ENCODE measurements around the gene UBR1.
"Not testable (repeated sequence)": the region's sequence is repeated elsewhere in the genome, so short reads cannot be mapped to it uniquely, and the experiment has no call there.

UBR1 gene

GRCh38 chr15:43132830-43133429, 27.1 kb upstream of the UBR1 start:
- Histone ChIP-seq H3K9ac (ENCODE audit: low read depth, low read length) (peak overlapping the region; percentile 45; the same call in 1 of the 2 replicates), H3K4me1 (ENCODE audit: insufficient read depth, low read length) (peaks cover 13% of the 10 kb centered on the region), H3K9me3 (ENCODE audit: insufficient read depth, low read depth, low read length) (no peaks in the 10 kb centered on the region), H3K36me3 (ENCODE audit: insufficient read depth, low read depth, low read length) (no peaks in the 10 kb centered on the region), H3K4me3 (ENCODE audit: low read length) (peak overlapping the region; percentile 80), H3K27me3 (ENCODE audit: insufficient read depth, low read length) (peaks cover 46% of the 10 kb centered on the region), H3K27ac (ENCODE audit: low read length) (no peak overlapping the region)

- H3K27me3 ChIP-seq (ENCODE audit: insufficient read depth, low read length): peaks cover 32% of the 10 kb centered on the region
- H3K9ac ChIP-seq (ENCODE audit: low read depth, low read length): no peak overlapping the region
- no peak overlapping the region for H3K4me3 ChIP-seq (ENCODE audit: low read length)
- H3K4me1 ChIP-seq (ENCODE audit: insufficient read depth, low read length): no peaks in the 10 kb centered on the region; the same call in 1 of the 2 replicates
- no peaks in the 10 kb centered on the region for H3K9me3 ChIP-seq (ENCODE audit: insufficient read depth, low read depth, low read length)
- H3K36me3 ChIP-seq (ENCODE audit: insufficient read depth, low read depth, low read length): no peaks in the 10 kb centered on the region
- no peak overlapping the region for H3K27ac ChIP-seq (ENCODE audit: low read length)
These were observed 23.1 kb upstream of the UBR1 start for GRCh38 chr15:43128980-43129335.

DNA sequence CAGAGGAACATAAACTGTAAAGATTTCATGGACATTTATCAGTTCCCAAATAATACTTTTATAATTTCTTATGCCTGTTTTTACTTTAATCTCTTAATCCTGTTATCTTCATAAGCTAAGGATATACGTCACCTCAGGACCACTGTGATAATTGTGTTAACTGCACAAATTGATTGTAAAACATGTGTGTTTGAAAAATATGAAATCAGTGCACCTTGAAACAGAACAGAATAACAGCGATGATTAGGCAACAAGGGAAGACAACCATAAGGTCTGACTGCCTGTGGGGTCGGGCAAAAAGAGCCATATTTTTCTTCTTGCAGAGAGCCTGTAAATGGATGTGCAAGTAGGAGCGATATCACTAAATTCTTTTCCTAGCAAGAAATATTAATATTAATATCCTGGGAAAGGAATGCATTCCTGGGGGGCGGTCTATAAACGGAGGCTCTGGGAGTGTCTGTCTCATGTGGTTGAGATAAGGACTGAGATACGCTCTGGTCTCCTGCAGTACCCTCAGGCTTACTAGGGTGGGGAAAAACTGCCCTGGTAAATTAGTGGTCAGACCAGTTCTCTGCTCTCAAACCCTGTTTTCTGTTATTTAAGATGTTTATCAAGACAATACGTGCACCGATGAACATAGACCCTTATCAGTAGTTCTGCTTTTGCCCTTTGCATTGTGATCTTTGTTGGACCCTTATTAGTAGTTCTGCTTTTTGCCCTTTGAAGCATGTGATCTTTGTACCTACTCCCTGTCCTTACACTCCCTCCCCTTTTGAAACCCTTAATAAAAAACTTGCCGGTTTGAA, 22.5 kb upstream of the UBR1 start:
- H3K9ac ChIP-seq (ENCODE audit: low read depth, low read length); H3K9me3 ChIP-seq (ENCODE audit: insufficient read depth, low read depth, low read length); H3K36me3 ChIP-seq (ENCODE audit: insufficient read depth, low read depth, low read length); H3K27ac ChIP-seq (ENCODE audit: low read length); H3K4me3 ChIP-seq (ENCODE audit: low read length); H3K4me1 ChIP-seq (ENCODE audit: insufficient read depth, low read length): not testable (repeated sequence)
- H3K27me3 ChIP-seq (ENCODE audit: insufficient read depth, low read length): peaks cover 32% of the 10 kb centered on the region

DNA sequence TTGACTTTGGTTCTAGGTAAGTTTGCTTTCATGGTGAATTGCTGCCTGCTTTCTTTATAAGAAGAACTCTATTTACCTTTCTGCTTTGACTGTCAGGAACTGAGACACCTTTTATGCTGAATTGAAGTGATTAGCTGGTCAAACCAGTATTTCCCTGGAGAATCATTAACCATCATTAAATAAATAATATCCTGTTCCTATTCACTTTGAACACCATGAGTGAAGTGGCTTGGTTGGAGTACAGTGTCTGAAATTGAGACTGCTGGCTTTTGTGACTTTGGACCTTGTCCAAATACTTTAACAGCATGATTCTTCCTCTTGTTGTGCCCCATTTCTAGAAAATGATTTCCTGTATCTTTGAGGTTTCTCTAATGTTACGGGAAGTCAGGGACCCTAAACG, 21.9 kb upstream of the UBR1 start:
- Histone ChIP-seq H3K4me3 (ENCODE audit: low read length) (no peak overlapping the region), H3K9ac (ENCODE audit: low read depth, low read length) (no peak overlapping the region), H3K4me1 (ENCODE audit: insufficient read depth, low read length) (no peaks in the 10 kb centered on the region), H3K36me3 (ENCODE audit: insufficient read depth, low read depth, low read length) (no peaks in the 10 kb centered on the region), H3K9me3 (ENCODE audit: insufficient read depth, low read depth, low read length) (no peaks in the 10 kb centered on the region), H3K27ac (ENCODE audit: low read length) (no peak overlapping the region), H3K27me3 (ENCODE audit: insufficient read depth, low read length) (peaks cover 32% of the 10 kb centered on the region)

GRCh38 chr15:43126356-43126755, 20.5 kb upstream of the UBR1 start:
- Histone ChIP-seq H3K36me3 (ENCODE audit: insufficient read depth, low read depth, low read length) (no peaks in the 10 kb centered on the region), H3K4me1 (ENCODE audit: insufficient read depth, low read length) (no peaks in the 10 kb centered on the region), H3K27ac (ENCODE audit: low read length) (no peak overlapping the region), H3K4me3 (ENCODE audit: low read length) (no peak overlapping the region), H3K27me3 (ENCODE audit: insufficient read depth, low read length) (peaks cover 33% of the 10 kb centered on the region), H3K9ac (ENCODE audit: low read depth, low read length) (no peak overlapping the region), H3K9me3 (ENCODE audit: insufficient read depth, low read depth, low read length) (no peaks in the 10 kb centered on the region)

DNA sequence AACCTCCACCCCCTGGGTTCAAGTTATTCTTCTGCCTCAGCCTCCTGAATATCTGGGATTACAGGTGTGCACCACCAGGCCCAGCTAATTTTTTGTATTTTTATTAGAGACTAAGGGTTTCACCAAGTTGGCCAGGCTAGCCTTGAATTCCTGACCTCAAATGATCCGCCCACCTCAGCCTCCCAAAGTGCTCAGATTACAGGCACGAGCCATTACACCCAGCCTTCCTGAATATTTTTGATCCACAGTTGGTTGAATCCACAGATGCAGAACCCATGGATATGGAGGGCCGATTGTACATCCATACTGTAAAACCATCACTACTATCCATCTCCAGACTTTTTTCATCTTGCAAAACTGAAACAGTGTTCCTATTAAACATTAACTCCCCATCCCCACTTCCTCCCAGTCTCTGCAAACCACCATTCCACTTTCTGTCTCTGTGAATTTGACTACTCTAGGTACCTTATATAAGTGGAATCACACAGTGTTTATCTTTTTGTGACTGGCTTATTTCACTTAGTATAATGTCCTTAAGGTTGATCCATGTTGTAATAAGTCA, 19.3 kb upstream of the UBR1 start:
- no peaks in the 10 kb centered on the region for H3K9me3 ChIP-seq (ENCODE audit: insufficient read depth, low read depth, low read length)
- H3K4me3 ChIP-seq (ENCODE audit: low read length): no peak overlapping the region
- no peaks in the 10 kb centered on the region for H3K4me1 ChIP-seq (ENCODE audit: insufficient read depth, low read length)
- H3K9ac ChIP-seq (ENCODE audit: low read depth, low read length): no peak overlapping the region
- no peak overlapping the region for H3K27ac ChIP-seq (ENCODE audit: low read length)
- no peaks in the 10 kb centered on the region for H3K36me3 ChIP-seq (ENCODE audit: insufficient read depth, low read depth, low read length)
- H3K27me3 ChIP-seq (ENCODE audit: insufficient read depth, low read length): peaks cover 37% of the 10 kb centered on the region

DNA sequence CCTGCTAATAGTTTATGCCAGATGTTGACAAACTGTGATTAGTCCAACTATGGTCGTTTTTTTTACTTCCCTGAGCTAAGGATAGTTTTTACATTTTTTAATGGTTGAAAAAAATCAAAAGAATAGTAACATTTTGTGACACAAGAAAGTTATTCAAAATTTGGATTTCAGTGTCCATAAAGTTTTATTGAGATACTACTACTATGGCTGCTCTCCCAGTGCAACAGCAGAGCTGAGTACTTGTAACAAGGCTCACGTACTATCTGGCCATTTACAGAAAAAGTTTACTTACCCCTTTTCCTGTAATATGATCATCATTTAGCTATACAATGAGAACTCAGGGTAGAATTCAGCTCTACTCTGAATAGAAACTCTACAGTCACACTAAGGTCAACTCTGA, 16.0 kb upstream of the UBR1 start:
- Histone ChIP-seq H3K4me1 (ENCODE audit: insufficient read depth, low read length) (no peaks in the 10 kb centered on the region), H3K36me3 (ENCODE audit: insufficient read depth, low read depth, low read length) (no peaks in the 10 kb centered on the region), H3K9ac (ENCODE audit: low read depth, low read length) (no peak overlapping the region), H3K27me3 (ENCODE audit: insufficient read depth, low read length) (peaks cover 57% of the 10 kb centered on the region), H3K4me3 (ENCODE audit: low read length) (no peak overlapping the region), H3K27ac (ENCODE audit: low read length) (no peak overlapping the region), H3K9me3 (ENCODE audit: insufficient read depth, low read depth, low read length) (no peaks in the 10 kb centered on the region)

GRCh38 chr15:43118829-43119228, 13.0 kb upstream of the UBR1 start:
- Histone ChIP-seq H3K36me3 (ENCODE audit: insufficient read depth, low read depth, low read length) (no peaks in the 10 kb centered on the region), H3K4me1 (ENCODE audit: insufficient read depth, low read length) (no peaks in the 10 kb centered on the region), H3K27me3 (ENCODE audit: insufficient read depth, low read length) (peaks cover 59% of the 10 kb centered on the region), H3K4me3 (ENCODE audit: low read length) (no peak overlapping the region), H3K9me3 (ENCODE audit: insufficient read depth, low read depth, low read length) (no peaks in the 10 kb centered on the region), H3K9ac (ENCODE audit: low read depth, low read length) (no peak overlapping the region), H3K27ac (ENCODE audit: low read length) (no peak overlapping the region)

DNA sequence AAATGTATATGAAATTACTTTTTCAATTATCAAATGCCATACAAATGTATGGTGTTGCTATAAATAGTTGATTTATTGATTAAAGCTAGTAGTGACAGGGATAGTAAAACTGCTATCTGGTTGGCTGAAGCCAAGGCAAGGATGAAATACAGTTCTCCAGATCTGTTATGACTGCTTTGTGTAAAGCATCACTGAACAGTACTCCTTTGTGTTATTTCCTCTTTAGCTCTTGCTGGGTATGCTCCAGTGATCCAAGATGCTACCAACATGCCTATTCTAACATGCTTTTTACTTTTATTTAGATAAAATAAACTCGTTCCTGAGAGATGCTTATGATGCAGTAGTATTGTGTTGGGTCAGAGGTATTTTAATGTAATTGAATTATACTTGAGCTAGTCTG, 12.4 kb upstream of the UBR1 start:
- Histone ChIP-seq H3K36me3 (ENCODE audit: insufficient read depth, low read depth, low read length) (no peaks in the 10 kb centered on the region), H3K4me3 (ENCODE audit: low read length) (no peak overlapping the region), H3K9ac (ENCODE audit: low read depth, low read length) (no peak overlapping the region), H3K9me3 (ENCODE audit: insufficient read depth, low read depth, low read length) (no peaks in the 10 kb centered on the region), H3K4me1 (ENCODE audit: insufficient read depth, low read length) (no peaks in the 10 kb centered on the region), H3K27ac (ENCODE audit: low read length) (no peak overlapping the region), H3K27me3 (ENCODE audit: insufficient read depth, low read length) (peaks cover 54% of the 10 kb centered on the region)

DNA sequence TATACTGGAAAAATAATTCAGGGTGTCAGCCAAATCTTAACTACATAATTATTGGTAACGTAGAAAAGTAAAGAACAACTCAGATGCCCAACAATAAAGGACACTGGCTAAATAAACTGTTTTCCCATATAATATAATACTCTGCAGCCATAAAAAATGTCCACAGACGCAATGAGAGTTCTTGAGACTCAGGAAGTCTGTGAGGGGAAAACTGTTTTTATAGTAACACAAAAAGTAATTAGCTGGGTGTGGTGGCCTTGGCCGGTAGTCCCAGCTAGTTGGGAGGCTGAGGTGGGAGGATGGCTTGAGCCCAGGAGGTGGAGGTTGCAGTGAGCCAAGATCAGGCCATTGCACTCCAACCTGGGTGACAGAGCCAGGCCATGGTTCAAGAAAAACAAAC, 5.5 kb upstream of the UBR1 start:
- Histone ChIP-seq H3K9me3 (ENCODE audit: insufficient read depth, low read depth, low read length) (no peaks in the 10 kb centered on the region), H3K36me3 (ENCODE audit: insufficient read depth, low read depth, low read length) (no peaks in the 10 kb centered on the region), H3K27me3 (ENCODE audit: insufficient read depth, low read length) (peaks cover 6% of the 10 kb centered on the region; the same call in 1 of the 2 replicates), H3K27ac (ENCODE audit: low read length) (no peak overlapping the region), H3K4me1 (ENCODE audit: insufficient read depth, low read length) (no peaks in the 10 kb centered on the region), H3K9ac (ENCODE audit: low read depth, low read length) (no peak overlapping the region), H3K4me3 (ENCODE audit: low read length) (no peak overlapping the region)

- H3K27me3 ChIP-seq (ENCODE audit: insufficient read depth, low read length): peaks cover 5% of the 10 kb centered on the region; the same call in 1 of the 2 replicates
- H3K4me3 ChIP-seq (ENCODE audit: low read length): no peak overlapping the region
- H3K9ac ChIP-seq (ENCODE audit: low read depth, low read length): no peak overlapping the region
- peaks cover 4% of the 10 kb centered on the region; the same call in 1 of the 2 replicates for H3K4me1 ChIP-seq (ENCODE audit: insufficient read depth, low read length)
- H3K27ac ChIP-seq (ENCODE audit: low read length): no peak overlapping the region
- H3K36me3 ChIP-seq (ENCODE audit: insufficient read depth, low read depth, low read length): no peaks in the 10 kb centered on the region; the same call in 1 of the 2 replicates
- no peaks in the 10 kb centered on the region for H3K9me3 ChIP-seq (ENCODE audit: insufficient read depth, low read depth, low read length)
These were observed 1.9 kb upstream of the UBR1 start for GRCh38 chr15:43107751-43108150.

GRCh38 chr15:43106486-43106829, 620 bp upstream of the UBR1 start:
- Histone ChIP-seq H3K9me3 (ENCODE audit: insufficient read depth, low read depth, low read length) (no peaks in the 10 kb centered on the region), H3K9ac (ENCODE audit: low read depth, low read length) (peak overlapping the region; percentile 84; the same call in 1 of the 2 replicates), H3K4me1 (ENCODE audit: insufficient read depth, low read length) (peaks cover 4% of the 10 kb centered on the region; the same call in 1 of the 2 replicates), H3K27me3 (ENCODE audit: insufficient read depth, low read length) (peaks cover 5% of the 10 kb centered on the region; the same call in 1 of the 2 replicates), H3K4me3 (ENCODE audit: low read length) (peak overlapping the region; percentile 94), H3K36me3 (ENCODE audit: insufficient read depth, low read depth, low read length) (no peaks in the 10 kb centered on the region; the same call in 1 of the 2 replicates), H3K27ac (ENCODE audit: low read length) (peak overlapping the region; percentile 38)
